Measurements from ENCODE around the gene TNPO3.

Gene TNPO3

DNA sequence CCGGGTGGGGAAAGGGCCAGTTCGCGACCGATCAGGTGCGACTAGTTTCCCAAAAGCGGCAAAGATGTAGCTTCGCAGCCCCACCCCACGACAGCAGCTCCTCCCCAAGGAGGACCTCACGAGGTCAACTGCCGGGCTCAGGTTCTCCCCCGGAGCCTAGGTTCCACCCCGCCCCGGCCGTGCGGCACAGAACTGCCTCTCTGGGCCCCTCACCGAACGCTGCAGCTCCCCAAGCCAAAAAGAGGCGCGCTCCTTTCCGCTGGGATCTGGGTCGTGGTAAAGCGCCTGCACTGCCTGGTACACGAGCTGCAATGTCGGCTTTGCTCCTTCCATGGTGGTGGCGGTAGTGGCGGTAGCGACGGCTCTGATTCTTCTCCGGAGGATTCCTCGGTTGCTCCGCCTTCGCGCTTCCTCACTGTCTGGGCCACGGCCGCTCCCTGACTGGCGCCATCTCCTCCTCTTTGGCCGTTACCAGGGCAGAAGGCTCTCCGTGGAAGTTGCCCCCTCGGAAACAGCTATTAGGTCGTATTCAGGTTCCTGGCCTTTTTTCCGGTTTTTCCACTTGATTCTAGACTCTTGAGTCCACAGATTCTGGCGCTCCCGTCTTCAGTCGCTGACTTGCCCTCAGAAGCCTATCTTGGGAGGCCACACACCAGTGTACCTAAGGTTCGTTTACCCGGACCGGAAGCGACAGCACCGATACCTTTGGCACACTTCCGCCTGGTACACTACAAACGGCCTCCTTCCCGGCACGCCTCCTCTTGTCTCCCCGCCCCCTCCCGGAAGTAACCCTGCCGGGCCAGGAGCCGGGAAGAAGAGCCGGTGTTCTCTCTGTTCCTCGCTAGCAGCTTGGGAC, at the start of gene TNPO3:
TSS of gene TNPO3 (minus strand) at position 674 of the 856 bp plus-strand sequence. CDS start at position 333, 341 bp downstream.
- DNase-seq: peak; percentile 88 to 89

- DNase-seq: no peak
These were observed 48.8 kb upstream of the TNPO3 start for GRCh38 chr7:129103561-129104324.

DNA sequence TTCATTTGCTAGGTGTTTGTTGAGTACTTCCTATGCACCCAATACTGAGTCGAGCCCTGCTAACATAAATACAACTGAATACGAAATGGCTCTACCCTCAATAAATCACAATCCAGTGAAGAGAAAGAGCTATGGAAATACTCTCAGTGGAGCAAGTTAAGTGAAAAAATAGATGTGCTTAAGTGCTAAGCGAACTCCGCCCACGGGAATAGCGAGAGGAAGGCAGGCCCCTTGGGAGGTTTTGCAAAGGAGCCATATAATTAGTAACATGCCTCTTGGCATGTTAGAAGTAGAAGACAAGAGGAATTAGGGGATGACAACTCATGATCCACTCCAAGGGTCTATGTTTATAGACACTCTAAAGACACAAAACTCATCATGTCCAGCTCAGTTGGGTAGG, 46.8 kb upstream of the TNPO3 start:
- no peak for DNase-seq

- no peak for DNase-seq
These were observed 45.9 kb upstream of the TNPO3 start for GRCh38 chr7:129100827-129101166.

- DNase-seq: no peak
These were observed 43.6 kb upstream of the TNPO3 start for GRCh38 chr7:129098409-129099084.

GRCh38 chr7:129095258-129095657, 40.3 kb upstream of the TNPO3 start:
- DNase-seq: no peak

DNA sequence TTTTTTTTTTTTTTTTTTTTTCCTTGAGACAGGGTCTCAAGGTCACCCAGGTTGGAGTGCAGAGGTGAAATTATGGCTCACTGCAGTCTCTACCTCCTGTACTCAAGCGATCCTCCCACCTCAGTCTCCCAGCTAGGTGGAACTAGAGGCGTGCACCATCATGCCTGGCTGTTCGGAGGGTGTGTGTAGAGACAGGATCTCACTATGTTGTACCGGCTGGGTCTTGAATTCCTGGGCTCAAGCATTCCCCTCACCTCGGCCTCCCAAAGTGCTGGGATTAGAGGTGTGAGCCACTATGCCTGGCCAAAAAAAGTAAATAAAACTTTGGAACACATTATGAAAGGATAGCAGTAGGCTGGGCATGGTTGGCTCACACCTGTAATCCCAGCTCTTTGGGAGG, 39.6 kb upstream of the TNPO3 start:
- DNase-seq: no peak

DNA sequence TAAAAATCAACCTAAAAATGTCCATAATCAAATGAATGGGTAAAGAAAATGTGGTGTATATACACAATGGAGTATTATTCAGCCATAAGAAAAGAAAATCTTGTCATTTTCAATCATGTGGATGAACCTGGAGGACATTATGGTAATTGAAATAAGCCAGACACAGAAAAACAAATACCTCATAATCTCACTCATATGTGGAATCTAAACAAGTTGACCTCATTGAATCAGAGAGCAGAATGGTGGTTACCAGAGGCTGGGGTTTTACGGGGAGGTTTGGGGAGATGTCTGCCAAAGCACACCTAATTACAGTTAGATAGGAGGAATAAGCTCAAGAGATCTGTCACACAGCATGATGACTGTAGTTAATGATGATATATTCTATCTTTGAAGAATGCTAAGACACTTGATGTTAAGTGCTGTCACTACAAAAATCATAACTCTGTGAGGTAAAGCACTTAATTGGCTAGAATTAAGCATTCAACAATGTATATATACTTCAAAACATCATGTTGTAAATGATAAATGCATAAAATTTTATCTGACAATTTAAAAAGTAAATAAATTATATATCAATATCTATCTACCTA, 39.1 kb upstream of the TNPO3 start:
- DNase-seq: no peak

DNA sequence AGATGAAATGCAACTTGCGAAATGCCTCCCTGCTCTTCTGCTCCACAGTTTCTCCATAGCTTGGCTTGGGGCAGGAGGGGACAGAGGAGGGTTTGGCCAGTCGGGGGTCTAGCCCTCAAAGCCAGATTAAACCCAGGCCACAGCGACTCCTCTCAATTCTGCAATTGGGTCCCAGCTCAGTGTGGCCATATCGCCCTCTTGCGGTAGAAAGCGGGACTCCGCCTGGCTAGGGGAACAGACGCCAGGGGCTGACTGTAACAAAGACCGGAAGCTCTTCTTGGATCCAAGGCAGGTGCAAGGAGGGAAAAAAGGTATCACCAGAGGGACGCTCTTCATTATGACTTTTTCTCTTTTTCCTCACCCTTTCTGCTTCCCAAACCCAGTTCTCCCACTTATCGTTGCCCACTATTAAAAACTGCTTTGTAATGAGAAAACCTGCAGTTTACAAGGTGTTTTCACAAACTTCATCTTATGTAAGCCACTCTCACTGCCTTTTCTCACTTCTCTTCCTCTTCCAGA, 36.6 kb upstream of the TNPO3 start:
- DNase-seq: peak; percentile 76 to 87

DNA sequence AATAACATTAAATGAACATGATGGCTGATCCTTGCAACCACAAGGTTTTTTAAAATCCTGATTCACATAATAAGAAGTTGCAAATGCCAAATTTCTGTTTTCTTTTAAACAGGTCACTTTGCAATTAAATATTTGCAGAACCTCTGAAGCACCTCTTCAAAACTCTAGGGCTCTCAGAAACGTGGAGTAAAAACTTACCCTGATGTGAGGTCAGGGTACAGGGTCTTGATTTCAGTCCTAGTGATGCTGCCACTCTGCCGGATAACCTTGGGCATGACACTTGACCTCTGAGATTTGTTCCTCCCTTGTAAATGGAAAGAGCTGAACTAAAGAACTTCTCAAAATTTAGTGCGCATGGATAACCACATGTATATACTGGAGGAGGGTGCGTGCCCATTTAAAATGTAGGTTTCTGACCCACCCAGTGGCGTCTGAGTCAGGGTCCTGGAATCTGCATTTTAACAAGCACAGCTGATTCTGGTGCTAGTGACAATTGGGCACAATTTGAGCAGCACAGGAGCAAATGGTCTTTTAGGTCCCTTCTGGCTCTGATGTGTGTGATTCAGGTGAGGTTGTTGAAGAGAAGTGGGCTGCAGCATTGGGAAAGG, 35.5 kb upstream of the TNPO3 start:
- no peak for DNase-seq

DNA sequence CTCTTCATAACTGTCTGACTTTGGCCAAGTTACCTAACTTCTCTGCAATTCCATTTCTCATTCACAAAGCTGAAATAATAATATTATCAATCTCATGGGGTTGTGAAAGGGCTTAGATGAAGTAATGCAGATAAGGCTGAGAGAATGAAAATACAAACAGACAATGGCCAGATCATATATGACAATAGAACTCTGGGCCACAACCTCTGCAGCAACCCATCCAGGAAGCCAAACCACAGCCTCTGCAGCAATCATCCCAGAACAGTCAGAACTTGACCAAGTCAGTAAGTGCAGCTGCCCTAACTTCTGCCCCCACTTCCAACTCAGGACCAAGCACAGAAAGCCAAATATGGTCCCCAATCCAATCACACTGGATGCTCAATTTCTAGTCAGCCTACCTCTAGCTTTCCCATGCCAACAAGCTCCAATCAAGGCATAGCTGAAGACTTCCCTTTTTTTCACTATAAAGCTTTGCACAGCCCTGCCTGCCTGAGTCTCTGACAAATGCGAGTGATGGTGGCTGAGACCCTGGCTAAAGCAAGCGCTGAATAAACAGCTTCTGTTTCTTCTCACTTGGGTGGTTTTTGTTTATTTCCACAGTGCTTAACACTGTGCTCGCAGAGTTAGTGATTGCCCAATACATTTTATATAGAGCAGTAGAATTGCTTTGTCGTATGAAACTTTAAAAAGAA, 34.8 kb upstream of the TNPO3 start:
- no peak for DNase-seq

GRCh38 chr7:129084801-129085551, 30.1 kb upstream of the TNPO3 start:
- no peak for DNase-seq

GRCh38 chr7:129083525-129083924, 28.6 kb upstream of the TNPO3 start:
- no peak for DNase-seq

GRCh38 chr7:129078455-129078854, 23.5 kb upstream of the TNPO3 start:
- no peak for DNase-seq

GRCh38 chr7:129076886-129077285, 22.0 kb upstream of the TNPO3 start:
- DNase-seq: no peak

GRCh38 chr7:129074994-129075393, 20.1 kb upstream of the TNPO3 start:
- no peak for DNase-seq

- no peak for DNase-seq
These were observed 19.5 kb upstream of the TNPO3 start for GRCh38 chr7:129074361-129074871.

DNA sequence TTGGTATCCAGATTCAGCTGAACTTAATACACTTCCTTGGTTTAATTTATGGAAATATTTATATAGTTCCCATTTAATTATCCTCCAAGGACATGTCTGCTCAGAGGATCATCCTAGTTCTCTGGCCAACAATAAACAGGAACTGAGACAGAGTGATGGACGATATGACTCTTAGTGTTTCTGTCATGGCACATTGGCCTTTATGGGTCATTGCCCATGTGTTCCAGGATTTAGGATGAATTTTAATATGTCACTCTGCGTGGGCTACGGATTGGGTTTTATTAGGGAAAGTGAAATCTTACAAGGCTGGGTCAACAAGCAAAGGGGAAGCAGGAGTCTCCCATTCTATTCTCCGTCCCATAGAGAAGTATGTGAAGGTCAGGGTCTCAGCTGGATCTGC, 18.8 kb upstream of the TNPO3 start:
- DNase-seq: no peak

DNA sequence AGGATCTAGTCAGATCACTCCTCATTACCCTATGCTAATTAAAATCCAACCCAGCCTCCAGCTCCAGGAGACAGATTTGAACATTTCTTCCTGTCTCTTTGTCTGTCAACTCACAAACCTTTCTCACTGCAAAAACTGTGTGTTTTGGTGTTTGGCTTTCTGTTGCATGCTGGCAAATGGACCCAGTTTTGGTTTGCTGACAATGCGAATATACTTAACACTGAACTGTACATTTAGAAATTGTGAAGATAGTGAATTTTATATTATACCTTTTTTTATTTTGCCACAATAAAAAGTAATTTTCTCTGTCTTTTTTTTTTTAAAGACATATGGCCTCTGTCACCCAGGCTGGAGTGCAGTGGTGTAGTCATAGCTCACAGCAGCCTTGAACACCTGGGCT, 18.3 kb upstream of the TNPO3 start:
- DNase-seq: no peak

GRCh38 chr7:129072479-129073011, 17.6 kb upstream of the TNPO3 start:
- no peak for DNase-seq

- DNase-seq: no peak
These were observed 14.1 kb upstream of the TNPO3 start for GRCh38 chr7:129069021-129069420.
